HEK293 (cell line): ENCODE results near the gene PSTPIP1.
A peak's percentile ranks its signal among the peaks of the same experiment; 100 is the strongest.

Experiments
- CTCF ChIA-PET: fragments of 350-600 bp; formaldehyde crosslinking; extraction: SDS; loops from one replicate; lab custom pipeline; 2021; ENCODE audit warnings: antibody characterized with exemption; lab: Yijun Ruan, JAX
- POLR2A ChIA-PET: fragments of 300-600 bp; formaldehyde crosslinking; extraction: SDS; loops from one replicate; lab custom pipeline; 2020; ENCODE audit warnings: antibody characterized with exemption, inconsistent platforms; lab: Yijun Ruan, JAX
- H3K27ac ChIP-seq: fragments of 200-500 bp; sonication (Bioruptor generic); 2 replicates; pipeline ENCODE4 v1.5.1; 2014; ENCODE audit warnings: low read depth, low read length, control low read depth, inconsistent platforms; ENCODE audit errors: extremely low read depth
- H3K36me3 ChIP-seq, 2 experiments: fragments of 200-500 bp in 1 of 2; sonication (Bioruptor generic) in 1 of 2; 1 replicate in 1 of 2; 2 replicates in 1 of 2; pipeline ENCODE4 v1.5.1; 2014 to 2017; ENCODE audit warnings: inconsistent platforms in 2 of 2, low read length in 2 of 2; ENCODE audit not compliant: control insufficient read depth in 2 of 2, insufficient read depth in 1 of 2
- H3K4me1 ChIP-seq: fragments of 200-500 bp; sonication (Bioruptor generic); 2 replicates; pipeline ENCODE4 v1.5.1; 2014; ENCODE audit warnings: mild to moderate bottlenecking, low read length, inconsistent platforms; ENCODE audit not compliant: control insufficient read depth, insufficient read depth
- H3K4me3 ChIP-seq: 2 replicates; pipeline ENCODE4 v1.5.1; 2011; ENCODE audit warnings: low read depth, mild to moderate bottlenecking, control low read depth, low read length, moderate library complexity
- H3K9me3 ChIP-seq: fragments of 200-500 bp; sonication (Bioruptor generic); 2 replicates; pipeline ENCODE4 v1.5.1; 2014; ENCODE audit warnings: low read depth, low read length, inconsistent platforms; ENCODE audit not compliant: control insufficient read depth, insufficient read depth
- EGR2 ChIP-seq: fragments of 450-650 bp; formaldehyde crosslinking; IDR thresholded peaks from 2 replicates; pipeline ENCODE4 v1.5.1; 2016; ENCODE audit warnings: low read depth, missing biosample characterization, missing genetic modification characterization
- GLIS1 ChIP-seq: fragments of 450-650 bp; formaldehyde crosslinking; IDR thresholded peaks from 2 replicates; pipeline ENCODE4 v1.5.1; 2016; ENCODE audit warnings: missing biosample characterization, missing genetic modification characterization
- IKZF3 ChIP-seq: fragments of 450-650 bp; IDR thresholded peaks from 2 replicates; pipeline ENCODE4 v1.5.0; 2018; ENCODE audit warnings: missing biosample characterization, mild to moderate bottlenecking, missing genetic modification characterization, moderate library complexity
- KLF7 ChIP-seq: fragments of 450-650 bp; formaldehyde crosslinking; IDR thresholded peaks from 2 replicates; pipeline ENCODE4 v1.5.1; 2016; ENCODE audit warnings: missing biosample characterization, missing genetic modification characterization, borderline replicate concordance
- PRDM1 ChIP-seq: fragments of 450-650 bp; formaldehyde crosslinking; IDR thresholded peaks from 2 replicates; pipeline ENCODE4; 2016; ENCODE audit warnings: missing biosample characterization, missing genetic modification characterization
- ZBTB8A ChIP-seq: fragments of 450-650 bp; formaldehyde crosslinking; IDR thresholded peaks from 2 replicates; pipeline ENCODE4 v1.5.1; 2016; ENCODE audit warnings: missing biosample characterization, missing genetic modification characterization
- ZFP3 ChIP-seq: fragments of 450-650 bp; formaldehyde crosslinking; IDR thresholded peaks from 2 replicates; pipeline ENCODE4 v1.5.1; 2016; ENCODE audit warnings: low read depth, missing biosample characterization, missing genetic modification characterization
- ZNF223 ChIP-seq: fragments of 450-650 bp; formaldehyde crosslinking; IDR thresholded peaks from 2 replicates; pipeline ENCODE4 v1.5.1; 2016; ENCODE audit warnings: missing biosample characterization, missing genetic modification characterization
- ZNF239 ChIP-seq: fragments of 450-650 bp; formaldehyde crosslinking; IDR thresholded peaks from 2 replicates; pipeline ENCODE4 v1.5.1; 2016; ENCODE audit warnings: missing biosample characterization, missing genetic modification characterization
- ZNF248 ChIP-seq: fragments of 450-650 bp; formaldehyde crosslinking; IDR thresholded peaks from 2 replicates; pipeline ENCODE4 v1.5.1; 2017; ENCODE audit warnings: missing biosample characterization, missing genetic modification characterization
- ZNF335 ChIP-seq: fragments of 450-650 bp; formaldehyde crosslinking; conservative IDR thresholded peaks from 2 replicates; pipeline ENCODE4 v1.5.1; 2016; ENCODE audit warnings: missing biosample characterization, missing genetic modification characterization
- ZNF530 ChIP-seq: fragments of 450-650 bp; formaldehyde crosslinking; IDR thresholded peaks from 2 replicates; pipeline ENCODE4 v1.5.1; 2016; ENCODE audit warnings: low read depth, missing biosample characterization, missing genetic modification characterization
- ZNF544 ChIP-seq: fragments of 450-650 bp; formaldehyde crosslinking; IDR thresholded peaks from 2 replicates; pipeline ENCODE4 v1.5.0; 2017; ENCODE audit warnings: missing biosample characterization, missing genetic modification characterization
- ZNF626 ChIP-seq: fragments of 450-650 bp; sonication (Bioruptor Pico); formaldehyde crosslinking; IDR thresholded peaks from 2 replicates; pipeline ENCODE4 v1.5.1; 2018; ENCODE audit warnings: missing biosample characterization, missing genetic modification characterization, inconsistent platforms
- ZNF629 ChIP-seq: fragments of 450-650 bp; formaldehyde crosslinking; IDR thresholded peaks from 2 replicates; pipeline ENCODE4 v1.5.1; 2017; ENCODE audit warnings: missing biosample characterization, missing genetic modification characterization
- ZNF654 ChIP-seq: fragments of 450-650 bp; formaldehyde crosslinking; IDR thresholded peaks from 2 replicates; pipeline ENCODE4 v1.5.1; 2016; ENCODE audit warnings: low read depth, missing biosample characterization, missing genetic modification characterization
- TF ChIP-seq, protein P1 (sequence below): fragments of 450-650 bp; formaldehyde crosslinking; IDR thresholded peaks from 2 replicates; pipeline ENCODE4 v1.5.1; 2016; ENCODE audit warnings: missing biosample characterization, missing genetic modification characterization
- TF ChIP-seq, protein P2 (sequence below): fragments of 450-650 bp; formaldehyde crosslinking; IDR thresholded peaks from 2 replicates; pipeline ENCODE4 v1.5.1; 2016; ENCODE audit warnings: missing biosample characterization, missing genetic modification characterization
- TF ChIP-seq, protein P3 (sequence below): IDR thresholded peaks from 2 replicates; pipeline ENCODE4 v1.6.1; 2011; ENCODE audit warnings: mild to moderate bottlenecking, low read depth, low read length, borderline replicate concordance
- TF ChIP-seq, protein P4 (sequence below): fragments of 450-650 bp; formaldehyde crosslinking; IDR thresholded peaks from 2 replicates; pipeline ENCODE4 v1.5.1; 2016; ENCODE audit warnings: missing biosample characterization, missing genetic modification characterization
- TF ChIP-seq, protein P5 (sequence below): fragments of 450-650 bp; formaldehyde crosslinking; IDR thresholded peaks from 2 replicates; pipeline ENCODE4 v1.5.1; 2016; ENCODE audit warnings: missing biosample characterization, missing genetic modification characterization
- TF ChIP-seq, protein P6 (sequence below): fragments of 450-650 bp; formaldehyde crosslinking; IDR thresholded peaks from 2 replicates; pipeline ENCODE4 v1.5.1; 2016; ENCODE audit warnings: missing biosample characterization, missing genetic modification characterization

The PSTPIP1 gene

DNA sequence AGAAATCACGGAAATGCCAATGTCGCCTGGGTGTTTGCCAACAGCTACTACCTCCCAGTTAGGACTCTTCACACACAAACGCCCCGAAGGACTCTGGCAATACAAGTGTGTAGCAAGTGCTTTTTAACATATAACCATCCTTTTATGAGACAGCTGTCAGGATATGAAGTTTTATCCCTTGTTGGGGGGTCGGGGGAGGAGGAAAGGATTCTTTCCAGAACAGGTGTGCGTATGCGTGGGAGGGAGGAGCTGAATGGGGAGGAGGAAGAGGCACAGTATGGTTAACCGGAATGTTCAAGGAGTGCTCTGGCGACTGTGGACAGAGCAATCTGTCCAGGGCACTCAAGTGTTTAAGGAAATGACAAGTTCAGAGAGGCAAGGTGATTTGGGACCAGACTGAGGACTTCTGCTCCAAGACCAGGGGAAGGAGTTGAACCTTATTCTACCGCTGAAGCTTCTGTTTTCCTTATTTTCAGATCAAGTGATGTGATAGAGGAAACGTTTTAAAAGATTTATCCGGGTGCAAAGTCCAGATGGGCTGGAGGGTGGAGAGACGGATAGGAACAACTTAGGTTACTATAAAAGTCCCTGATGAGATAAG is 74.7 kb downstream of the PSTPIP1 start (continued):
- peak; percentile 88 for TF ChIP-seq GLIS1 (tag by site-specific recombination)

DNA sequence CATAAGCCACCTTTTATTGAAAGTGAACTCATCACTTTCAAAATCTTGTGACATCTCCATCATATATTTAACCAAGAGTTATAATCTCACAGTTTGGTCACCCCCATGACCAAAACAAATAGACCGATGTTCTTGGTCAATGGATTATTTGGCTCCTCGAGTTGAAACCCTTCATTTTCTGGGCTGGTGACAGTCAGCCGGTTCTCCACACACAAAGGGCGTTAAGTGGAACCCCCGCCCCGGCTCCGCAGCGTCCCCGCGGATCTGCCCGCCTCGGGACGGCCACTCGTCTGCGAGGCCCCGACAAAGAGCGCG is 75.2 kb downstream of the PSTPIP1 start:
- H3K36me3 ChIP-seq = peaks cover 5 to 8% of the 10 kb centered on the region in 2 experiments; a peak in 2 of 3 replicates
- peak overlapping the region; percentile 92 for H3K4me3 ChIP-seq
- H3K4me1 ChIP-seq = peaks cover 29% of the 10 kb centered on the region
- H3K27ac ChIP-seq = peak overlapping the region; percentile 97
- TF ChIP-seq, protein P1, sequence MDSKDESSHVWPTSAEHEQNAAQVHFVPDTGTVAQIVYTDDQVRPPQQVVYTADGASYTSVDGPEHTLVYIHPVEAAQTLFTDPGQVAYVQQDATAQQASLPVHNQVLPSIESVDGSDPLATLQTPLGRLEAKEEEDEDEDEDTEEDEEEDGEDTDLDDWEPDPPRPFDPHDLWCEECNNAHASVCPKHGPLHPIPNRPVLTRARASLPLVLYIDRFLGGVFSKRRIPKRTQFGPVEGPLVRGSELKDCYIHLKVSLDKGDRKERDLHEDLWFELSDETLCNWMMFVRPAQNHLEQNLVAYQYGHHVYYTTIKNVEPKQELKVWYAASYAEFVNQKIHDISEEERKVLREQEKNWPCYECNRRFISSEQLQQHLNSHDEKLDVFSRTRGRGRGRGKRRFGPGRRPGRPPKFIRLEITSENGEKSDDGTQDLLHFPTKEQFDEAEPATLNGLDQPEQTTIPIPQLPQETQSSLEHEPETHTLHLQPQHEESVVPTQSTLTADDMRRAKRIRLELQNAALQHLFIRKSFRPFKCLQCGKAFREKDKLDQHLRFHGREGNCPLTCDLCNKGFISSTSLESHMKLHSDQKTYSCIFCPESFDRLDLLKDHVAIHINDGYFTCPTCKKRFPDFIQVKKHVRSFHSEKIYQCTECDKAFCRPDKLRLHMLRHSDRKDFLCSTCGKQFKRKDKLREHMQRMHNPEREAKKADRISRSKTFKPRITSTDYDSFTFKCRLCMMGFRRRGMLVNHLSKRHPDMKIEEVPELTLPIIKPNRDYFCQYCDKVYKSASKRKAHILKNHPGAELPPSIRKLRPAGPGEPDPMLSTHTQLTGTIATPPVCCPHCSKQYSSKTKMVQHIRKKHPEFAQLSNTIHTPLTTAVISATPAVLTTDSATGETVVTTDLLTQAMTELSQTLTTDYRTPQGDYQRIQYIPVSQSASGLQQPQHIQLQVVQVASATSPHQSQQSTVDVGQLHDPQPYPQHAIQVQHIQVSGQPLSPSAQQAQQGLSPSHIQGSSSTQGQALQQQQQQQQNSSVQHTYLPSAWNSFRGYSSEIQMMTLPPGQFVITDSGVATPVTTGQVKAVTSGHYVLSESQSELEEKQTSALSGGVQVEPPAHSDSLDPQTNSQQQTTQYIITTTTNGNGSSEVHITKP (tag by site-specific recombination) = 0 out of 2 replicates have a peak, but pooled peaks have one; percentile 6
- TF ChIP-seq ZNF626 (tag by site-specific recombination) = no peak
- TF ChIP-seq, protein P2, sequence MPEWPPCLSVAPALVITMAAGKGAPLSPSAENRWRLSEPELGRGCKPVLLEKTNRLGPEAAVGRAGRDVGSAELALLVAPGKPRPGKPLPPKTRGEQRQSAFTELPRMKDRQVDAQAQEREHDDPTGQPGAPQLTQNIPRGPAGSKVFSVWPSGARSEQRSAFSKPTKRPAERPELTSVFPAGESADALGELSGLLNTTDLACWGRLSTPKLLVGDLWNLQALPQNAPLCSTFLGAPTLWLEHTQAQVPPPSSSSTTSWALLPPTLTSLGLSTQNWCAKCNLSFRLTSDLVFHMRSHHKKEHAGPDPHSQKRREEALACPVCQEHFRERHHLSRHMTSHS (tag by site-specific recombination) = no peak
- TF ChIP-seq ZNF629 = no peak
- TF ChIP-seq ZNF223 (tag by site-specific recombination) = no peak
- no peak for TF ChIP-seq ZNF654 (tag by site-specific recombination)
- TF ChIP-seq ZNF248 (tag by site-specific recombination) = no peak
- TF ChIP-seq ZNF335 (tag by site-specific recombination) = peak; percentile 77
- TF ChIP-seq ZNF239 (tag by site-specific recombination) = no peak
- no peak for TF ChIP-seq PRDM1
- no peak for TF ChIP-seq KLF7 (tag by site-specific recombination)
- TF ChIP-seq ZNF530 (tag by site-specific recombination) = no peak
- TF ChIP-seq, protein P3, sequence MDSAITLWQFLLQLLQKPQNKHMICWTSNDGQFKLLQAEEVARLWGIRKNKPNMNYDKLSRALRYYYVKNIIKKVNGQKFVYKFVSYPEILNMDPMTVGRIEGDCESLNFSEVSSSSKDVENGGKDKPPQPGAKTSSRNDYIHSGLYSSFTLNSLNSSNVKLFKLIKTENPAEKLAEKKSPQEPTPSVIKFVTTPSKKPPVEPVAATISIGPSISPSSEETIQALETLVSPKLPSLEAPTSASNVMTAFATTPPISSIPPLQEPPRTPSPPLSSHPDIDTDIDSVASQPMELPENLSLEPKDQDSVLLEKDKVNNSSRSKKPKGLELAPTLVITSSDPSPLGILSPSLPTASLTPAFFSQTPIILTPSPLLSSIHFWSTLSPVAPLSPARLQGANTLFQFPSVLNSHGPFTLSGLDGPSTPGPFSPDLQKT = no peak
- ChIA-PET CTCF (interaction anchor here (1.0 kb wide), 1 partner anchor 14 kb away, joined by 3 read pairs; no protein-coding TSS in a partner anchor), POLR2A (no interaction called here)
- H3K9me3 ChIP-seq = no peaks in the 10 kb centered on the region

DNA sequence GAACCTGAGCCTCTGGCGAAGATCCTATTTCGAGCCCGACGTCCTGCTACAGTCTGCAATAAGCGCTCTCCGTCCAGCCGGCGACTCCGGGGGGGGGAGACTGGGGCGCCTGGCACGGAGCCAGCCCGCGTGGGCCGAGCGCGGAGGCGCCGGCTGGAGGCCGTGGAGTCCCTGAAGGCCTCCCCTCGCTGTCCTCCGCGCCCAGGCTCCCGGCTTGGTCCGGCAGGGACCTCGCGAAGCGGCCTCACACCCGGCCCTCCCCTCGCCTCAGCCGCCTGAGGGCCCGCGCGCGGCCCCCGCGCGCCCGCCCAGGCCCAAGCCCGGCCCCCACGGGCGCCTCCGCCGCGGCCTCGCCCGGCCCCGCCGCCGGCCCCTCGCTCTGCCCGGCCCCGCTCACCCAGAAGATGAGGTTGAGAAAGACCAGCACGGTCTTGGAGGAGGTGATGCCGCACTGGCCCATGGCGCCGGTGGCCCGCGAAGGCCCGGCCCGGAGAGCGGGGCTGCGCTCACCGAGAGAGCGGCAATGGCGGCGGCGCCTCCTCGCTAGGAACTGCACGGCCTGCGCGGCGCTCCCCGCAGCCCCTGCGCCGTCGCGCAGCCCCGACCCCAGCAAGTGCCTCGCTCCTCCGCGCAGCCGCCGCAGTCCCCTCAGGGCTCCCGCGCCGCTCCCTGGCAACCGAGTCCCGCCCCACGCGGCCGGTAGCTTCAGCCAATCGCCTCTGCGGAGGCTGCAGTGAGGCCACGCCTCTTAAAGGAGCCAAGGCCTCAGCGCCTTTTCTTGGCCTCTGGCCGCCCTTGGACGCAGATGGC is 75.8 kb downstream of the PSTPIP1 start, which contains the start of gene TSPAN3:
Gene TSPAN3 (minus strand): TSS at position 615 of the 810 bp plus-strand sequence. CDS start 155 bp downstream, at position 460.
- CTCF ChIA-PET = interaction anchor here (0.7 kb wide), 1 partner anchor 426 kb away, joined by 3 read pairs; no protein-coding TSS in a partner anchor
- peaks cover 5 to 8% of the 10 kb centered on the region in 2 experiments; a peak in 2 of 3 replicates for H3K36me3 ChIP-seq
- peak within 1 kb of the TSS; percentile 92 for H3K4me3 ChIP-seq
- H3K9me3 ChIP-seq = no peaks in the 10 kb centered on the region
- POLR2A ChIA-PET = interaction anchor here (0.5 to 1.6 kb wide), 17 partner anchors 10 to 1023 kb away, joined by 3 to 13 read pairs (median 5); partner anchors contain the start of genes ISL2 and RCN2
- H3K4me1 ChIP-seq = peaks cover 25% of the 10 kb centered on the region
- H3K27ac ChIP-seq = peak within 1 kb of the TSS; percentile 97
- TF ChIP-seq ZFP3 (tag by site-specific recombination) (no peak), ZNF544 (tag by site-specific recombination) (no peak), KLF7 (tag by site-specific recombination) (no peak), EGR2 (tag by site-specific recombination) (peak; percentile 68), IKZF3 (tag by site-specific recombination) (0 out of 2 replicates have a peak, but pooled peaks have one; percentile 25), ZNF239 (tag by site-specific recombination) (no peak), ZBTB8A (no peak)
- TF ChIP-seq, protein P4, sequence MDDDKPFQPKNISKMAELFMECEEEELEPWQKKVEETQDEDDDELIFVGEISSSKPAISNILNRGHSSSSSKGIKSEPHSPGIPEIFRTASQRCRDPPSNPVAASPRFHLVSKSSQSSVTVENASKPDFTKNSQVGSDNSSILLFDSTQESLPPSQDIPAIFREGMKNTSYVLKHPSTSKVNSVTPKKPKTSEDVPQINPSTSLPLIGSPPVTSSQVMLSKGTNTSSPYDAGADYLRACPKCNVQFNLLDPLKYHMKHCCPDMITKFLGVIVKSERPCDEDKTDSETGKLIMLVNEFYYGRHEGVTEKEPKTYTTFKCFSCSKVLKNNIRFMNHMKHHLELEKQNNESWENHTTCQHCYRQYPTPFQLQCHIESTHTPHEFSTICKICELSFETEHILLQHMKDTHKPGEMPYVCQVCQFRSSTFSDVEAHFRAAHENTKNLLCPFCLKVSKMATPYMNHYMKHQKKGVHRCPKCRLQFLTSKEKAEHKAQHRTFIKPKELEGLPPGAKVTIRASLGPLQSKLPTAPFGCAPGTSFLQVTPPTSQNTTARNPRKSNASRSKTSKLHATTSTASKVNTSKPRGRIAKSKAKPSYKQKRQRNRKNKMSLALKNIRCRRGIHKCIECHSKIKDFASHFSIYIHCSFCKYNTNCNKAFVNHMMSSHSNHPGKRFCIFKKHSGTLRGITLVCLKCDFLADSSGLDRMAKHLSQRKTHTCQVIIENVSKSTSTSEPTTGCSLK (tag by site-specific recombination) = no peak
- TF ChIP-seq, protein P5, sequence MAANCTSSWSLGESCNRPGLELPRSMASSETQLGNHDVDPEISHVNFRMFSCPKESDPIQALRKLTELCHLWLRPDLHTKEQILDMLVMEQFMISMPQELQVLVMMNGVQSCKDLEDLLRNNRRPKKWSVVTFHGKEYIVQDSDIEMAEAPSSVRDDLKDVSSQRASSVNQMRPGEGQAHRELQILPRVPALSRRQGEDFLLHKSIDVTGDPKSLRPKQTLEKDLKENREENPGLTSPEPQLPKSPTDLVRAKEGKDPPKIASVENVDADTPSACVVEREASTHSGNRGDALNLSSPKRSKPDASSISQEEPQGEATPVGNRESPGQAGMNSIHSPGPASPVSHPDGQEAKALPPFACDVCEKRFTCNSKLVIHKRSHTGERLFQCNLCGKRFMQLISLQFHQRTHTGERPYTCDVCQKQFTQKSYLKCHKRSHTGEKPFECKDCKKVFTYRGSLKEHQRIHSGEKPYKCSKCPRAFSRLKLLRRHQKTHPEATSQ (tag by site-specific recombination) = no peak
- TF ChIP-seq, protein P6, sequence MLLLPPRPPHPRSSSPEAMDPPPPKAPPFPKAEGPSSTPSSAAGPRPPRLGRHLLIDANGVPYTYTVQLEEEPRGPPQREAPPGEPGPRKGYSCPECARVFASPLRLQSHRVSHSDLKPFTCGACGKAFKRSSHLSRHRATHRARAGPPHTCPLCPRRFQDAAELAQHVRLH (tag by site-specific recombination) = no peak
